Sigmoid colon (tissue), 7 donors: Measurements from ENCODE around the gene RAB11FIP3. TPM values are rescaled to one million over a fixed set of nuclear protein-coding genes. Genes with fewer than 3 reads are reported as not detected.

ENCODE experiments used
- DNase-seq: peaks from one replicate; pipeline ENCODE4 v3.0.0-alpha.2; 2019
- H3K27ac ChIP-seq, 4 donors: fragments of 200-600 bp; sonication (generic); one replicate each; pipeline ENCODE4 v1.5.1; 2016 to 2019; ENCODE audit warnings: mild to moderate bottlenecking in 1 of 4
- H3K27me3 ChIP-seq, 3 donors: fragments of 200-600 bp; sonication (generic); one replicate each; pipeline ENCODE4 v1.5.1; 2019; ENCODE audit warnings: mild to moderate bottlenecking in 1 of 3
- H3K36me3 ChIP-seq, 4 donors: fragments of 200-600 bp; sonication (generic); one replicate each; pipeline ENCODE4 v1.5.1; 2016 to 2019
- H3K4me1 ChIP-seq, 4 donors: fragments of 200-600 bp; sonication (generic); one replicate each; pipeline ENCODE4 v1.5.1; 2017 to 2019
- H3K4me3 ChIP-seq, 4 donors: fragments of 200-600 bp; sonication (generic); one replicate each; pipeline ENCODE4 v1.5.1; 2017 to 2019; ENCODE audit warnings: mild to moderate bottlenecking in 2 of 4, moderate library complexity in 1 of 4
- H3K9me3 ChIP-seq, 4 donors: fragments of 200-600 bp in 3 of 4; sonication (generic) in 3 of 4; one replicate each; pipeline versions ENCODE4 v1.5.1 to v1.6.1; 2013 to 2019
- CTCF ChIP-seq, 4 experiments: fragments of 450-650 bp in 3 of 4; fragments of 200-600 bp in 1 of 4; IDR thresholded peaks; one replicate each; pipeline ENCODE4 v1.5.1; 2016 to 2019; ENCODE audit warnings: antibody characterized with exemption in 4 of 4, mild to moderate bottlenecking in 3 of 4, moderate library complexity in 2 of 4
- EP300 ChIP-seq, 4 donors: sonication (generic); formaldehyde crosslinking; IDR thresholded peaks; one replicate each; pipeline ENCODE4 v1.6.1; 2017; ENCODE audit warnings: antibody characterized with exemption in 4 of 4
- POLR2A ChIP-seq, 2 donors: fragments of 450-650 bp; IDR thresholded peaks; one replicate each; pipeline ENCODE4 v1.6.1; 2016; ENCODE audit warnings: antibody characterized with exemption in 2 of 2, mild to moderate bottlenecking in 2 of 2, moderate library complexity in 2 of 2
- POLR2AphosphoS5 ChIP-seq, 4 donors: sonication (generic); formaldehyde crosslinking; IDR thresholded peaks; one replicate each; pipeline ENCODE4 v1.6.1; 2017; ENCODE audit warnings: antibody characterized with exemption in 4 of 4
- WGBS, 2 donors: extraction: QIAGEN DNeasy Blood & Tissue Kit; methylation state at CpG; one replicate each; pipeline ENCODE4 v1.1.7; 2013; 5-methylcytosine and 5-hydroxymethylcytosine counted together
- intact Hi-C: fragments of 100-400 bp; cut with DNase I; formaldehyde crosslinking; loops from one replicate; pipeline ENCODE4 v1.15.1; 2023
- polyA plus RNA-seq, 3 donors: library from polyadenylated mRNA; stranded (reverse); fragments of 200-250 nt; gene quantifications; one replicate each; pipeline ENCODE4 v1.2.3, GENCODE V29; 2013
- total RNA-seq, 4 donors: library from RNA; depleted of rRNA; stranded (reverse); fragments of >200 nt; gene quantifications; one replicate each; pipeline ENCODE4 v1.1.0, GENCODE V29; 2016
- donor health status: healthy with polysubstance abuse.
- donor health status: Bipolar disorder and iron deficiency.
- donor health status: healthy.

RAB11FIP3 gene
- total and polyA plus RNA-seq, 7 donors, result 10.6 to 44.9 (median 21.4) TPM

DNA sequence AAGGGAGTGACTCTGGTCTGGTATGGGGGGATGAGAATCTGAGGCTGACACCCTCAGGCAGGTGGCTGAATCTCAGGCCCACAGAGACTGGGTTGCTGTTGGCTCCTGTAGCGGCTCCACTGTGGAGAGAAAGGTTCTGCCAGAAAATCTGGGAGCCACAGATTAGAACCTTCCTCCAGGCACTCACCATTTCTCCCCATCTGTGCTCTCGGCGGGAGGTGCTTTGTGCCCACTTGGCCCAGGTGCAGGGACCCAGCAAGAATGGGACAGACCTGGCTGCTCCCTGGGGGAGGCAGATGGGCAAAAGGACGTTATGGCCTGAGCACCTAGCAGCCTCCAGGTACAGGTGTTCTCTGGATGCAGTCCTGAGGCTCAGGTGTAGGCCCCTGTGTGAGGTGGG lies 20.1 kb downstream of the RAB11FIP3 start:
- H3K4me1 ChIP-seq, result no peaks in the 10 kb centered on the region
- no peaks in the 10 kb centered on the region for H3K9me3 ChIP-seq
- intact Hi-C loops, result no loop called here
- TF ChIP-seq EP300 (IDR thresholded peaks at IDR 0.05) (no peak), POLR2AphosphoS5 (IDR thresholded peaks at IDR 0.05) (no peak), CTCF (IDR thresholded peaks at IDR 0.05) (no peak), POLR2A (IDR thresholded peaks at IDR 0.05) (no peak)
- WGBS, 2 donors, result 93 to 94% methylated on average over 4 of the region's 4 CpGs
- no peak overlapping the region for H3K27ac ChIP-seq
- no peak overlapping the region for H3K4me3 ChIP-seq
- no peaks in the 10 kb centered on the region for H3K27me3 ChIP-seq
- DNase-seq, result no peak
- H3K36me3 ChIP-seq, result peaks cover 0 to 4% (median 0%) of the 10 kb centered on the region in 4 donors

DNA sequence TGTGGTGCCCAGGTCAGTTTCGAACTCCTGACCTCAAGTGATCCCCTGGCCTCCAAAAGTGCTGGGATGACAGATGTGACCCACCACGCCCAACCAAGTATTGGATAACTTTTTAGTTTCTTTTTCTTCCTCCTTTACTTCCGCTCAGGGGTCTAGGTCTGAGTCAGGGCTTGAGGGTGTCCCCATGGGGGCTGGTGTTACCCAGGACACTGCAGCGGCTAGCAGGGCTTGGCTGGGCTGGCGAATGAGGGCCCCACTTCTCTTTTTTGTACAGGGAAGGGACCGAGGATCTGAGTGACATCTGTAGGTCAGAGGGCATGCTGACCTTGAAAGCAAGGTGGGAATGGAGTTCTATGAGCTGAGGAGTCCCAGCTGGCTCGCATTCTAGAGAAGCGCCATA lies 24.9 kb downstream of the RAB11FIP3 start:
- 56 to 77% methylated on average over 8 of the region's 8 CpGs for WGBS, 2 donors
- Histone ChIP-seq H3K4me3 (no peak overlapping the region), H3K4me1 (peaks cover 0 to 5% (median 0%) of the 10 kb centered on the region in 4 donors), H3K27ac (no peak overlapping the region), H3K36me3 (no peaks in the 10 kb centered on the region), H3K9me3 (no peaks in the 10 kb centered on the region), H3K27me3 (no peaks in the 10 kb centered on the region)
- intact Hi-C loops, result no loop called here
- TF ChIP-seq POLR2AphosphoS5 (IDR thresholded peaks at IDR 0.05) (no peak), EP300 (IDR thresholded peaks at IDR 0.05) (no peak), CTCF (IDR thresholded peaks at IDR 0.05) (no peak), POLR2A (IDR thresholded peaks at IDR 0.05) (no peak)
- no peak for DNase-seq

GRCh38 chr16:450785-451512 lies 25.5 kb downstream of the RAB11FIP3 start:
- H3K9me3 ChIP-seq, result no peaks in the 10 kb centered on the region
- intact Hi-C loops, result no loop called here
- WGBS, 2 donors, result 40 to 67% methylated on average over 14 of the region's 14 CpGs

GRCh38 chr16:454397-454940 lies 29.0 kb downstream of the RAB11FIP3 start:
- intact Hi-C loops, result no loop called here
- no peaks in the 10 kb centered on the region for H3K27me3 ChIP-seq
- peaks cover 0 to 24% (median 13%) of the 10 kb centered on the region in 4 donors for H3K4me1 ChIP-seq
- H3K4me3 ChIP-seq, result no peak overlapping the region
- WGBS, 2 donors, result 90 to 92% methylated on average over 13 of the region's 13 CpGs
- H3K36me3 ChIP-seq, result no peaks in the 10 kb centered on the region
- no peak for DNase-seq
- no peaks in the 10 kb centered on the region for H3K9me3 ChIP-seq
- H3K27ac ChIP-seq, result no peak overlapping the region
- TF ChIP-seq POLR2A (IDR thresholded peaks at IDR 0.05) (no peak), POLR2AphosphoS5 (IDR thresholded peaks at IDR 0.05) (no peak), CTCF (IDR thresholded peaks at IDR 0.05) (no peak), EP300 (IDR thresholded peaks at IDR 0.05) (no peak)

More at GRCh38 chr16:450785-451512, 25.5 kb downstream of the RAB11FIP3 start:
- Histone ChIP-seq H3K27ac (no peak overlapping the region), H3K4me1 (peaks cover 0 to 5% (median 0%) of the 10 kb centered on the region in 4 donors), H3K27me3 (no peaks in the 10 kb centered on the region), H3K36me3 (no peaks in the 10 kb centered on the region), H3K4me3 (no peak overlapping the region)
- DNase-seq, result no peak
- TF ChIP-seq CTCF (IDR thresholded peaks at IDR 0.05) (no peak), EP300 (IDR thresholded peaks at IDR 0.05) (no peak), POLR2A (IDR thresholded peaks at IDR 0.05) (no peak), POLR2AphosphoS5 (IDR thresholded peaks at IDR 0.05) (no peak)
